Amygdala (tissue), 56 donors: ENCODE data around the gene JADE2.
"Not testable (repeated sequence)": the region's sequence is repeated elsewhere in the genome, so short reads cannot be mapped to it uniquely, and the experiment has no call there.

Experiments used
- DNase-seq, 56 donors: peaks; one replicate each; lab custom pipeline; 2025; lab: John Stamatoyannopoulos, UW

JADE2 gene

GRCh38 chr5:134547579-134547978 is 22.1 kb downstream of the JADE2 start:
- DNase-seq = peak in 5 of 56 donors; percentile 7 to 20 (median 13)

DNA sequence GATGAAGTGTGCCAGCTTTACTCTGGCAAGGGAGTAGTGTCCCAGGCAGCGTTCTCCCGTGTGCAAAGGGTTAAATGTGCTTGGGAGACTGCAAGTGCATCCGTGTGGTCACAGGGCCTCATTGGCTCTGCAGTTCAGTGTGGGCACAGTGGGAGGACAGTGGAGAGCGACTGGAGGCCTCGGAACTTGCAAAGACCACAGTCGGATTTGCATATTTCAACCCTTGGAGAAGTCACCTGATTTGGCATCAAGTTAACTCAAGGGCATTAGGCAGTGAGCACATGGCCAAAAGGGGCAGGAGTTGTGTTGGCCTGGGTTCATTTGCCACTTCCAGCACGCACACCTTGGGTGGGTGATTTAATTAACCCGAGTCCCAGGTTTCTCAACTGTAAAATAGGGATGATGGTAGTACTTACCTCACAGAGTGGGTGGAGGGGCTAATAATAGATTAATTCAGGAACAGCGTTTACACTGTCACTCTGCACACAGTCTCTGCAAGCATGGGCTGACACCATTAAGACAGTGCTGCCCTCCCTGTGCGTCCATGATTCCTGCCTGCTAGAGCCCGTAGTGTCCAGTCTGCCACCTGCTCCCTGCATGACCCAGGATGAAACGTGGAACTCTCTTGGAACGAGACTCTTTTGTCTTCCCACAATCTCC is 22.7 kb downstream of the JADE2 start:
- no peak for DNase-seq

DNA sequence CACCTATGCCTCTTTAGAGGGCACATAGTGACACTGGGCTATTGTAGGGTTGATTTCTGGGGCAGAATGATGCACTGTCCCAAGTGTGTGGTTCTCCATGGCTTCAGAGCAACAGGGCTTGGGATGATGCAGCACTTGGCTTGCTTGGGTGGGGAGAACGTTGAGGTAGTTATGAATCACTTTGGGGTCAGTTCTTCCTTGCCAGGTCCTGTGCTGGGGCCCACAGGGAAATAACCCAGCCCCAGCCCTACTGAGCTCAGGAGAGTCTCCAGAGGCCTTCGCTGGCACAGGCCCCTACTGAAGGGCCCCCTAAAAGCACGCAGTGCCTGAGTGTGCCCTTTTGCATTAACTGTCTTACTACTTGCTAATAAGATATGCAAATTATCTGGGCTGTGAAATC is 24.2 kb downstream of the JADE2 start:
- no peak for DNase-seq

DNA sequence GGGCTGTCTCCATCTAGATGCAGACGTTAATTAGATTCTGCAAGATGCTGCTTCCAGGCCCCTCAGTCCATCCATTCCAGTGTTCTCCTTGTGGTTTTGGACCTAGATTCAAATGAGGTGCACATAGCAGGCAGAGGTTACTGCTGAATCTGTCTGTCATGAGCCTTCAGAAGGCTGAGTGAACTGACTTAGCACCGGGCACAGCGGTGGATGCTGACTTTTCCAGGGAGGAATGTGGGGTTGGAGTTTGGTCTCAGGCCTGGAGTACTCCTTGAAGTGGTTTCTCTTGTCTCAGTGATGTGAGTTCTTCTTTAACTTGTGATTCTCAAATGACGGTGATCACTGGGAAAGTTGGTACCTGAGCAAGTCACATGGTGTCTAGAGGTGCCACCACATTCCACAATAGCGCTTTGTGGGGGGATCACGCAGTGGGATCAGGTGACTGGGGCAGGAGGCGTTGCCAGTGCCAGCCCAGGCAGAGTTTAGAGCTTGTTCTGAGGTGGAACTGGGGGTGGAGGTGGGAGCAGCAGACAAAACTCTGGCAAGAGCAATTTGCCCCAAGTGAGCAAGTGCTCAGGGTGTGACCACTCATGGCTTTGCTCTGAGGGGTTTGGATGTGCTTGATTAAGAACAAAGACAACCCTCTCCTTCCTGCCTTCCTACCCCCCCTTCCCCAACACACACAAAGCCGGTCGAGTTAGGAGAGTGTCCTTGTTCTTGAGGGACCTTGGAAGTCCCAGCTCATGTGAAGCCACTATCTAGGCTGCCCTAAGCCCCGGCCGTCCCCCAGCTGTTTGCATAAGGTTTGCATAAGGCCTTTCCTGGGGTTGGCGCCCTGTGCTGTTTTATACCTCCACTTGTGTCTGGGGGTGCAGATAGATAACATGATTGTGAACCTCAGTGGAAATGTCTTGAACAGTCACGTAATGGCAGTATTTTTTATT is 25.1 kb downstream of the JADE2 start:
- DNase-seq = no peak

GRCh38 chr5:134551901-134552300 is 26.4 kb downstream of the JADE2 start:
- no peak for DNase-seq

- DNase-seq = no peak
Observed at GRCh38 chr5:134552301-134552700, 26.8 kb downstream of the JADE2 start.

GRCh38 chr5:134552716-134553115 is 27.2 kb downstream of the JADE2 start:
- not testable (repeated sequence) for DNase-seq

DNA sequence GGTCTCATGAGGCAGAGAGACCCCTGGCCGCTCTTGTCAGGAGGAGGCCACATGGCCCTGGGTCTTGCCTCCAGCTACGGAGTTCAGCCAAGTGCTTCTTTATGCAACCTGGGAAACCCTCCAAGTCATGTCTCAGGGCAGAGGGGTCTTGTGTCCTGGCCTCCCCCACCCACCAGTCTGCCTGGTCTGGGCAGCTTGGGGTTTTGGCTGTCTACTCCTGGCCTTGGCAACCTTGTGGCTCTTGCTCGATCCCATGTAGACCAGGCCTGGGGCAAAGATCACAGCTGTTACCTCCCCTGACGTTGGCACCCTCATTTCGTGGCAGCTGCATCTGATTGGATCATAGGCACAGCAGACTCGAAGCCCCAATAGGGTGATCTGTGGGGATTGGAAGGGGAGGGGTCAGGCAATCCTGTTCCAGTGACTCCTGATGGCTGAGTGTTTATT is 28.4 kb downstream of the JADE2 start:
- DNase-seq = no peak

- peak in 14 of 56 donors; percentile 5 to 38 (median 22) for DNase-seq
Observed at GRCh38 chr5:134554319-134555222, 29.1 kb downstream of the JADE2 start.

DNA sequence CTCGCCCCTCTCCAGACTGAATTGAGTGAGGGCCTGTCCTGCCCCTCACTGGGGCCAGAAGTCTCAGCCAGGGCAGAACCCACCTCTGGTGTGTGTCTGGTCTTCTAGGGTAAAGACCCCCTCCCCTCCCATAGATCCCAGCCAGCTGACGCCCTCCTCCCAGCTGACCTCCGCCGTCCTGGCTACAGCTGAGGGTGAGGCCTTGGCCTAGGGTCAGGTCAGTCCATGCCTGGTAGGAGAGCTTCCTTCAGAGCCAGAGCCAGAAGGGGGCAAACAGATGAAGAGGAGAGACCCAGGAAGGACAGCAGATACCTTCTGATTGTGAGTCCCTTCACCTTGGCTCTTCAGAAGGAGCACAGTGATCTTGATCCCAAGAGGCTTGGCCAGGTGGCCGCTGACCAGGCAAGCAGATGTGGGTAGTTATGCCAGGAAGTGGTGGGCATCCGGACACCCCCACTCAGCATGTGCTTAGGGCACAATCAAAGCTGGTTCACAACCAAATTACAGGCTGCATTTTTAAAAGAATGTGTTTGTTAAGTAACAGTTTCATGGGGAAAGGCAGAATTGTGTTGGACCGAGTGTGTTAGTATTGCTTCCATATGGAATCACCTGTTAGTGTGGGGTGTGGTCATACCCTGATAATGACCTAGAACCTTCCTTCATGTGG is 29.9 kb downstream of the JADE2 start:
- no peak for DNase-seq

- DNase-seq = peak in 17 of 56 donors; percentile 14 to 62 (median 28)
Observed at GRCh38 chr5:134555890-134556311, 30.4 kb downstream of the JADE2 start.

GRCh38 chr5:134556588-134556987 is 31.1 kb downstream of the JADE2 start:
- DNase-seq = not testable (repeated sequence)

DNA sequence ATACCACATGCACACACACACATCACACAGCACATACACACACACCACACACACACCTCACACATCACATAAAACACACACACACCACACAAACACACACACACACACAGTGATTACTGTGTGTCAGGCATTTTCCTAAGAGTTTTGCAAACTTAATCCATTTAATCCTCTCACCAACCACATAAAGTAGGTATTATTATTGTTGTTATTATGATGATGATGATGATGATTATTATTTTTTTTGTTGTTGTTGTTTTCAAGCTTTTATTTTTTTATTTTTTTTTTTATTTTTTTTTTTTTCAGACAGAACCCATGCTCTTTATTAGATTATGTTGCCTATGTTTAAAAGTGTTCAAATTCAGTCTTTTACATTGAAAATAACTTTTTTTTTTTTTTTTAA is 31.5 kb downstream of the JADE2 start:
- DNase-seq = no peak

- no peak for DNase-seq
Observed at GRCh38 chr5:134559672-134560071, 34.2 kb downstream of the JADE2 start.

DNA sequence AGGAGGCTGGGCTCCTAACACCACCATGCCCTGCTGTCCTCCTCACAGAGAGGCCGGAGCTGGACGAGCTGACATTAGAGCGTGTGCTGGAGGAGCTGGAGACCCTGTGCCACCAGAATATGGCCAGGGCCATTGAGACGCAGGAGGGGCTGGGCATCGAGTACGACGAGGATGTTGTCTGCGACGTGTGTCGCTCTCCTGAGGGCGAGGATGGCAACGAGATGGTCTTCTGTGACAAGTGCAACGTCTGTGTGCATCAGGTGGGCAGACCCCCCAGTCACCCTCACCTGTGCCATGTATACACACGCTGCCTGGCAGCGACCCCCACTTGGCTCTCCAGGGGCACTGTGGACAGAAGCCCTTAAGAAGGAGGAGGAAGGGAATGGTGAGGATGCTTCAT is 35.2 kb downstream of the JADE2 start:
- DNase-seq = no peak

- no peak for DNase-seq
Observed at GRCh38 chr5:134561871-134562296, 36.4 kb downstream of the JADE2 start.

DNA sequence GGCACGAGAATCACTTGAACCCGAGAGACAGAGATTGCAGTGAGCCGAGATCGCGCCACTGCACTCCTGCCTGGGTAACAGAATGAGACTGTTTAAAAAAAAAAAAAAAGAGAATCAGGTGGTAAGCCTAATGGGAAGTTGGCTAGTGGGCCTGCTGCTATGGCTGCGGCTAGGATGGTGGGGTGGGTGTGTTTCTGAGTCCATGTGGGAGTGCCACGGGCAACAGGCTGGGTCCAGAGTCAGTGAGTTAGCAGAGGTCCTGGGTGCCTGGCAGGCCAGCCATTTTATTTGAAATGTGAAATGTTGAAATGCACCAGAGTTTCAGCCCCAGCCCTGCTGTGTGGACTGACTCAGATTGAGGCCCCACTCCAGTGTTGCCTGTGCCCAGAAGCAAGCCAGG is 37.8 kb downstream of the JADE2 start:
- DNase-seq = no peak

DNA sequence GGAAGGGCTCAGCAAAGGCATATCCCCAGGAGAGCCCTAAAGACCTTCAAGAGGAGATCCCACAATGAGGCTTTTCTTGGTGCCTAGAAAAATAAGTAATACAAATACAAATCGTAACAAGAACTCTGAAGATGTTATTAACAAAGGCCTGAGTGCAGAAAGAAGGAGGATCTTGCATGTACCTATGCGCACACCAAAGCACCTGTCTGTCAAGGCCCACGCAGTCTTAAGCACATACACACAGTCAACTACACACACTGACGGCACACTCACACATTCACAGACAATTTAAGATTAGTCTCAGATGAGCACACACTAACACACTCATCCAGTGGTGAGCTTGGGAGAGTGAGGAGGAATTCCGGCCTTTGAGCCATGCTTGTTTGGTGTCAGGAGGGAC is 38.5 kb downstream of the JADE2 start:
- no peak for DNase-seq

DNA sequence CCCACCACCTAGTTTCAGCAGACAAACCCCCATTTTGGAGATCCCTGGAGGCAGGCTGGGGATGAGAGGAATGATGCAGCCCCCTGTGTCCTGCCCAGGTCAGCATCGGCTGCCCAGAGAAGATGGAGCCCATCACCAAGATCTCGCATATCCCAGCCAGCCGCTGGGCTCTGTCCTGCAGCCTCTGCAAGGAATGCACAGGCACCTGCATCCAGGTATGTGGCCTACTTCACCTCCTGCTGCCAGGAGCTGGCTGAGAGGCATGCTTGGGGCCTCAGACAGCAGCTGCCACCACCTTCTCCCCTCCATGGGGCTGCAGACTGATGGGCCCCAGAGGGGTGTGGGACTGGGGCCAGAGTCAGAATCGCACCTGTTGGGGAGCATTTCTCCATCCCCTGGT is 38.9 kb downstream of the JADE2 start:
- no peak for DNase-seq
